22Rv1 (cell line): ENCODE results near the gene PIK3CG.
"Not testable (repeated sequence)": the region's sequence is repeated elsewhere in the genome, so short reads cannot be mapped to it uniquely, and the experiment has no call there.

Experiments used
- ZFX ChIP-seq: fragments of 450-650 bp; IDR thresholded peaks from 2 replicates; pipeline ENCODE4 v1.6.1; 2017; ENCODE audit warnings: antibody characterized with exemption, borderline replicate concordance
- TF ChIP-seq, protein P1 (sequence below): fragments of 450-650 bp; IDR thresholded peaks from 2 replicates; pipeline ENCODE4 v1.5.1; 2017; ENCODE audit warnings: mild to moderate bottlenecking

DNA sequence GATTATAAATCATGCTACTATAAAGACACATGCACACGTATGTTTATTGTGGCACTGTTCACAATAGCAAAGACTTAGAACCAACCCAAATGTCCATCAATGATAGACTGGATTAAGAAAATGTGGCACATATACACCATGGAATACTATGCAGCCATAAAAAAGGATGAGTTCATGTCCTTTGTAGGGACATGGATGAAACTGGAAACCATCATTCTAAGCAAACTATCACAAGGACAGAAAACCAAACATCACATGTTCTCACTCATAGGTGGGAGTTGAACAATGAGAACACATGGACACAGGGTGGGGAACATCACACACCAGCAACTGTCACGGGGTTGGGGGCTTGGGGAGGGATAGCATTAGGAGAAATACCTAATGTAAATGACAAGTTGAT lies 59.4 kb downstream of the PIK3CG start:
- TF ChIP-seq, protein P1, sequence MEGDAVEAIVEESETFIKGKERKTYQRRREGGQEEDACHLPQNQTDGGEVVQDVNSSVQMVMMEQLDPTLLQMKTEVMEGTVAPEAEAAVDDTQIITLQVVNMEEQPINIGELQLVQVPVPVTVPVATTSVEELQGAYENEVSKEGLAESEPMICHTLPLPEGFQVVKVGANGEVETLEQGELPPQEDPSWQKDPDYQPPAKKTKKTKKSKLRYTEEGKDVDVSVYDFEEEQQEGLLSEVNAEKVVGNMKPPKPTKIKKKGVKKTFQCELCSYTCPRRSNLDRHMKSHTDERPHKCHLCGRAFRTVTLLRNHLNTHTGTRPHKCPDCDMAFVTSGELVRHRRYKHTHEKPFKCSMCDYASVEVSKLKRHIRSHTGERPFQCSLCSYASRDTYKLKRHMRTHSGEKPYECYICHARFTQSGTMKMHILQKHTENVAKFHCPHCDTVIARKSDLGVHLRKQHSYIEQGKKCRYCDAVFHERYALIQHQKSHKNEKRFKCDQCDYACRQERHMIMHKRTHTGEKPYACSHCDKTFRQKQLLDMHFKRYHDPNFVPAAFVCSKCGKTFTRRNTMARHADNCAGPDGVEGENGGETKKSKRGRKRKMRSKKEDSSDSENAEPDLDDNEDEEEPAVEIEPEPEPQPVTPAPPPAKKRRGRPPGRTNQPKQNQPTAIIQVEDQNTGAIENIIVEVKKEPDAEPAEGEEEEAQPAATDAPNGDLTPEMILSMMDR = not testable (repeated sequence)
- TF ChIP-seq ZFX = not testable (repeated sequence)
